Activated naive CD4-positive, alpha-beta T cell (primary cell): ENCODE results near the gene CCNF.
"Not testable (repeated sequence)": the region's sequence is repeated elsewhere in the genome, so short reads cannot be mapped to it uniquely, and the experiment has no call there.

Source experiments
- DNase-seq, 4 experiments: peaks; one replicate each; lab custom pipeline; 2025; lab: John Stamatoyannopoulos, UW

Gene CCNF

DNA sequence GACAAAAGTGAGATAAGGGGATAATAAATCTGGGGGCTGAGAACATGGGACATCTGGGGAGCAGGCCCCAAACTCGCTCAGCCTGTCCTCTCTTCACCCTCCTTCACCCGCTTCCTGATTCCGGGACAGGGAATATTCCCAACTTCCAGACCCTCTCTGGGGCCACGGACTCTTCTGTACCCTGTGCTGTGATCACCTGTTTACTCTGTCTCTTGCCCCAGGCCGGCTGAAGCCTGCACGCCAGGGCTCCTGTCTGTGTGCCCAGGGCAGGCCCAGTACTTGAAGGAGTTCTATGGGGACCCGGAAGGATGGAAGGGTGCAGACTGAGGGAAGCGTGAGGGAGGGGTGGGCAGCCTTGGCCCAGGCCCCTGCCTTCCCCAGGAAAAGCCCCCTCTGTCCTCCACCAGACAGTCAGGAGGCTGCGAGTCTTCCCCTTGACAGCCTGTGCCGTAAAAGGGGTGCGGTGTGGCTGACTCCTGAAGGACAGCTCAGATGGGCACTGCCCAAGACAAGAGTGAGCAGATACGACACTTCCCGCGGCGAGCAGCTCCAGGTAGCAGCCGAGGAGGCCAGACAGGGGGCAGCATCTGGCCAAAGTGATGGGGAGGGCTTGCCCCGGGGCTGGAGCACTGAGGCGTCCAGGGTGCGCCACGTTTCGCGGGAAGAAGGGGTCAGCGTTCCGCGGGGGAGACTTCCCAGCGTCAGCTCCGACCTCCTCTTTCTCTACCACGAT is 1.0 kb upstream of the CCNF start:
- no peak for DNase-seq

DNA sequence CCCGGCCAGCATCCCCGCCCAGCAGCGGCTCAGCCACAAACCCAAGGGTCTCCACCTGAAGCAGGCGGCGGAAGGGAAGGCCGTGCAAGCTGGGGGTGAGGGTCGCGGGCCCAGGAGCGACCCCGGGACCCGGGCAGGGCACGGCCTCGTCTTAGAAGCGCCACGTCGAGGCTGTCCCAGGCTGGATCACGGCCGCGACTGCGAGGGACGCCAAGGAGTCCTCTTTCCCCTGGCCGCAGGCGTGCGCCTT is 538 bp upstream of the CCNF start:
- no peak for DNase-seq

DNA sequence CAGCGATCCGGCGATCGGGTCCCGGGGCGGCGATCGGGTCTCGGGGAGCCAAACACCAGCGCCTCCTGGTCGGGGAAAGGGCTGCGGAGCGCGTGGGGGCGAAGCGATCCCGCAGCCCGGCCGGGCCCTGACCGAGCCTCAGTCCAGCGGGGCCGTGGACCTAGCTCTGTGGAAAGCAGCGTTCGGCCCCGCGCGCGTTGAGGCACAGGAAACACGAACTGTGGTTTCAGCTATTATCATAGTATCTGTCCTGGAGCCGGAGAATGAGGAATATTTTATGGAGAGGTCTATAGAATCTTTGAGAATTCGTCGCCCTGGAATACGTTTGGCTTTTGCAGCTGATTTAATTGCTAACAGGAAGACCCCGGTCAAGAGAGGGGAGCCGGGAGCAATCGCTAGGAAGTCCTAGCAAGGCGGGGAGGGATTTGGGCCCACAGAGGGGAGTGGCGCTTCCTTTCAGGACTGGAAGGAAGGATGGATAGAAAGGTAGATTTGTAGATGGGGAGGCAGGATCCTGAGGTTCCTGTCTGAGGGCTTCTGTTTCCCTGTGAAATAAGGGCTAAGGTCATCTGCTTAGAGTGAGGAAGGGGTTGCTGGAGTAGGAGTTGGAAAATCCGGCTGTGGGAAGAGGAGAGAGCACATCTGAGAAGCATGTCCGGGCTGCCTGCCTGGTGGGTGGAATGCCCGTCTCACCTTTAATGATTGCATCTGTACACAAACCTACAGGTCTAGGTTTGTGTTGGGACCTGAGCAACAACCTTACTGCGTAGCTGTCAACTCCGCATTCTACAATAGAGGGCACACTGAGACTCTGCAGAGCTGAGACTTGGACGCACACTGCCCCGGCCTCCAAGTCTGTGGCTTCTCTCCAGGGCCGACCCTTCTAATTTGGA is 770 bp downstream of the CCNF start:
- no peak for DNase-seq

DNA sequence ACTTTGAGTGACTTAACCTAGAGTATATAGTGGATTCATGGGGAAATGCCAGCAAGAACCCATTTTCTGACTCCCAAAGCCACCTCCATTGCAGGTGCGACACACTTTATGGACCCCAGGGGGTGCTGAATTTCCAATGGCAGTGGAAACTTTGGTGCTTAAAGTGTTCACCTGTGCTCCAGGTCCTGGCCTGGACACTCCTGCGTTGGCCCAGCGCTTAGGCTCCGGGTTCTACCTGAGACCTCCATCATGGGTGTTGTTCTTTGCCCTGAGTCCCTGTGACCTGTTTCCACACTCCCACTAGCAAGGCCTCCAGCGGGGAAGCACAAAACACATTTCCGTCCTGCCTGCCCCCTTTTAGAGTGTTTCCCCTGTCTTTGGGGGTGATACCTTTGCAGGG is 3.0 kb downstream of the CCNF start:
- DNase-seq: no peak

DNA sequence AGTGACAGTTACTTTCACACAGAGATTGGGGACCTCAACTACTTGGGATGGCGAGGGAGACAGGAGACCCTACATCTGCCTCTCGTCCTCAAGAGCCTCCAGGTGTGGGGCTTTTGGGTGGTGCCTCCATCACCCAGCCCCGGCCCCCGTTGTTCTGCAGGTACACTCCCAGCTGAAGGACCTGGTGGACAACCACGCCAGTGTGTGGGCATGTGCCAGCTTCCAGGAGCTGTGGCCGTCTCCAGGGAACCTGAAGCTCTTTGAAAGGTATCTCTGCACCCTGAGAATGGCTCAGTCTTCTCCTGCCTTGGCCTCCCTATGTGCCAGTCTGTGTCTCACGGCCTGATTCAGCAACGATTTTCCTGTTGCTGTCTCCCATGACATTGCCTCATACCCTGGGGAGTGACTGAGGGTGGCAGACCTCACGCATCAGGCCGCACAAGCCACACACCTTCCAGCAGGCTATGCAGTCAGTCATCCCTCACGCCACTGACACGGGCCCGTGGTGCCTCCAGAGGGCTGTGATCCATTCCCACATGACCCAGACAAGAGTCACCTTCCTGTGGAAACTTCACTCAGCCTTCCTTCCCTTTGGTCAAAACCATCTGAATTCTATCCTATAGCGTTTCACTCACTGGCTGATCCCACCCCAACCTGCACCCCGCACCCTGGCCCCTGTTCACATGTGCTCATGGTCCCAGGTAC is 3.7 kb downstream of the CCNF start:
- no peak for DNase-seq

DNA sequence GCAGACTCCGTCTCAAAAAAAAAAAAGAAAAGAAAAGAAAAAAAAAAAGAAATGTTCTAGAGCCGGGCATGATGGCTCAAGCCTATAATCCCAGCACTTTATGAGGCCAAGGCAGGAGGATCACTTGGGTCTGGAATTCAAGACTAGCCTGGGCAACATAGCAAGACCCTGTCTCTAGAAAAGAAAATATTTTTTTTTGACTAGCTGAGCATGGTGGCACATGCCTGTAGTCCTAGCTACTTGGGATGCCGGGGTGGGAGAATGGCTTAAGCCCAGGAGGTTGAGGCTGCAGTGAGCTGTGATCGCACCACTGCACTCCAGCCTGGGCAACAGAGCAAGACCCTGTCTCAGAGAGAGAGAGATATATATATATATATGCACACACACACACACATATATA is 6.0 kb downstream of the CCNF start:
- DNase-seq: not testable (repeated sequence)

DNA sequence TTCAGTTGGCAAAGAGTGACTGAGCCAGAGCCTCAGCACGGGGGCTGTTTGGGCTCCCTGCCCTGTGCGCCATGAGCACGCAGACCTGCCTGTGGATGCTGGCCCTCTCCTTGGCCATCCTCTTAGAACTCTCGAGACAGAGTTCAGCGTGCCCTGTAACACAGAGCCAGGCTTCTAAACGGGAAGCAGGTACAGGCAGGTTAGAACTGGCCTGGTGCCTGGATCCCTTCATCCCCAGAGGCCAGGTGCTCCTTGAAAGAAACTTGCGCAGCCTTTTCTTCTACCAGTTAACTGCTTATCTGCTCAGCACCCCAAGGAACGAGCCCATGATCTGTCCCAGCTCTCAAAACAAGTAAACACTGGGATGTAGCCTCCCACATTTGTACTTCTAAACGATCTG is 6.9 kb downstream of the CCNF start:
- no peak for DNase-seq

DNA sequence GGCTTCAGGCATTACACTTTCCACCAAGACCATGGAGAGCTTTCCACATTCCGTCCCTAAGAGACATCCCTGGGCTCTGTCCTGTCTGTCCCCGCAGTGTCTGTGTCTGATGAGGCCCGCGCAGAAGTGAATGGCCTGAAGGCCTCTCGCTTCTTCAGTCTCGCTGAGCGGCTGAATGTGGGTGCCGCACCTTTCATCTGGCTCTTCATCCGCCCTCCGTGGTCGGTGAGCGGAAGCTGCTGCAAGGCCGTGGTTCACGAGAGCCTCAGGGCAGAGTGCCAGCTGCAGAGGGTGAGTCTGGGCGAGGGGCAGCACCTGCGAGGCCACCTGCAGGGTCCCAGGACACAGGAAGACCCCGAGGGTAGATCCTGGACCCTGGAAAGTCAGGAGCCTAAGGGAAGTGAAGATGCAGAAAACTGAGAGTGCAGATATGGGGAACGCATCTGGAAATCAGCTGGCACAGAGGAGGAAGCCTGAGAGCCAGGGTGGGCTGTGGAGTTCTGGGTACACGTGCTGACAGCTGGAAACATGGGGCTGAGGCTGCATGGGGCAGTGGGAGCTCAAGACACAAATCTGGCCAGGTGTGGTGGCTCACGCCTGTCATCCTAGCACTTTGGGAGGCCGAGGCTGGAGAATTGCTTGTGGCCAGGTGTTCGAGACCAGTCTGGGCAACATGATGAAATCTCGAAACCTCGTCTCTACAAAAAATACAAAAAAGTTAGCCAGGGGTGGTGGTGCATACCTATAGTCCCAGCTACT is 8.0 kb downstream of the CCNF start:
- DNase-seq: no peak

DNA sequence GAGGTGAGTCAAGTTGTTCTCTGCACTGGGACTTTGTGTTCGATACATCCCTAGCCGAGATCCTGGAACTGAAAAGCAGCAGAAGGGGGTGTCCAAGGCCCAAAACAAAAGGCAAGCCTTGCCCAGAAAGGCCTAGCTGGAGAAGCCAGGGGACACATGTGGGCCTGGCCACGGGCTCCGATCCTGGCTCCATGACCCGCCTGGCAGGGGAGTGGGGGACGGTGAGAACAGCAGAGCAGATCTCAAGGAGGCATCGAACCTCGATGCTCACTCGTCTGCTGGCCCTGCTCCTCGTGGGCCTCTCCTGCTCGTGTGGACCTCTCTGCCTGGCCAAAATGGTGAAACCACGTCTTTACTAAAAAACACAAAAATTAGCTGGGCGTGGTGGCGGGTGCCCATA is 8.9 kb downstream of the CCNF start:
- no peak for DNase-seq

DNA sequence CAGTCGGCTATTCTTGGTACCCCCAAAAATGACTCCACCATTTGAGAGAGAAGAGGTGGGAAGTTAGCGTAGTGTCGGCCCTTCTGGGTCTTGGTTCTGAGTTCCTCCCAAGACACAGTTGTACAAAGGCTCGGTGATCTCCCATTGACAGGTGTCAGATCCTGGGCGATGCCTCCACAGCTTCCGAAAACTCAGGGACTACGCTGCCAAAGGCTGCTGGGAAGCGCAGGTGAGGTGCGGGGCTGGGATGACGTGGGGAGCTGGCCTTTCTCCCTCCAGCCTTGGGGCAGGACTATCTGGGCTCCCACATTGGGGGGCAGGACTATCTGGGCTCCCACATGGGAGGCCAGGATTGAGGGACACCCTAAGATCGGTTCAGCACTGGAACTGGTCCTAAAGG is 10.4 kb downstream of the CCNF start:
- no peak for DNase-seq

DNA sequence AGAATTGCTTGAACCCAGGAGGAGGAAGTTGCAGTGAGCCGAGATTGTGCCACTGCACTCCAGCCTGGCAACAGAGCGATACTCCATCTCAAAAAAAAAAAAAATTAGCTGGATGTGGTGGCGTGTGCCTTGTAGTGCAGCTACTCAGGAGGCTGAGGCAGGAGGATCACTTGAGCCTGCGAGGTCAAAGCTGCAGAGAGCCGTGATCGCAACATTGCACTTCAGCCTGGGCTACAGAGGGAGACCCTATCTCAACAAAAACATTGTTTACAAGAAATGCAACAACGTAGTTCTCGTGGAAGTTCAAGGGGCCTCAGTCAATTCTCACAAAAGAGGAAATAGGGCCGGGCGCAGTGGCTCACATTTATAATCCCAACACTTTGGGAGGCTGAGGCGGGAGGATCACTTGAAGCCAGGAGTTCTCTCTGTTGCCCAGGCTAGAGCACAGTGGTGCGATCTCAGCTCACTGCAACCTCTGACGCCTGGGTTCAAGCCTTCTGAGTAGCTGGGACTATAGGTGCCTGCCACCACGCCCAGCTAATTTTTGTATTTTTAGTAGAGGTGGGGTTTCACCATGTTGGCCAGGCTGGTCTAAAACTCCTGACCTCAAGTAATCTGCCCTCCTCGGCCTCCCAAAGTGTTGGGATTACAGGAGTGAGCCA is 12.0 kb downstream of the CCNF start:
- DNase-seq: not testable (repeated sequence)

DNA sequence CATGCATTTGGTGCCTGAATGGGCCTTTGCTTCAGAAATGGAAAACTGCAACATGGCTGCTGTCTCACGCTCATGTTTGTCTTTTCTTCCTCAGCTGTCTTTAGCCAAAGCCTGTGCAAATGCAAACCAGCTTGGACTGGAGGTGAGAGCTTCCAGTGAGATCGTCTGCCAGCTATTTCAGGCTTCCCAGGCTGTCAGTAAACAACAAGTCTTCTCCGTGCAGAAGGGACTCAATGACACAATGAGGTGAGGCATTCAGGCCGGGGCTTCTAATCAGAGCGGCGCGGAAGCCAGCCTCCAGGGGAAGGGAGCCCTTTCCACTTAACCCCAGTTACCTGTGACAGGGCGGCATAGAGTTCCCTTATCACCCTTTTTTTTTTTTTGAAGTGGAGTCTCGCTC is 14.3 kb downstream of the CCNF start:
- no peak for DNase-seq

DNA sequence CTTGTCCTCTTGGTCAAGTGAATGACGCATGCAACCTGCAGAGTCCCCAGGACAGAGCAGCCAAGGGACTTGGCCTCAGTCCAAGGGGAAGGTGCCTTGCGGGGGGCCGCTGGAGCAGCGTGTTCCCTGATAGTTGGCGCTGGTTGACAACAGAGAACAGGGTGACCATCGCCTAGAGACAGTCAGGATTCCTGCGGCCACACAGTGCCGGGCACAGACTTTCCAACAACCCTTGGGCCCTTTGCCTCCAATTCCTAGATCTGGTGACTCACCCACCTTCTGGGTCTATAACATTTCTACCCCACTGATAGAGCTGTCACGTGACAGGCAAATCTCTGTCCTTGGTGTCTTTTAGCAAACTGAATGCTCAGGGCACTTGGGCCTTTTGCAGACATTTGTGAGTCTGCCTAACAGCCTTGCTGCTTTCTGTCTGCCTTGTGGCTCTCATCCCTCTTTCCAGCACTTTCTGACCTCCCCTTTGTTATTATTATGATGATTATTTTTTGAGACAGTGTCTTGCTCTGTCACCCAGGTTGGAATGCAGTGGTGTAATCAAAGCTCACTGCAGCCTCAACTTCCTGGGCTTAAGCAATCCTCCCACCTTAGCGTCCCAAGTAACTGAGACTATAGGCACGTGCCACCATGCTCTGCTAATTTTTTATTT is 18.8 kb downstream of the CCNF start:
- no peak for DNase-seq

DNA sequence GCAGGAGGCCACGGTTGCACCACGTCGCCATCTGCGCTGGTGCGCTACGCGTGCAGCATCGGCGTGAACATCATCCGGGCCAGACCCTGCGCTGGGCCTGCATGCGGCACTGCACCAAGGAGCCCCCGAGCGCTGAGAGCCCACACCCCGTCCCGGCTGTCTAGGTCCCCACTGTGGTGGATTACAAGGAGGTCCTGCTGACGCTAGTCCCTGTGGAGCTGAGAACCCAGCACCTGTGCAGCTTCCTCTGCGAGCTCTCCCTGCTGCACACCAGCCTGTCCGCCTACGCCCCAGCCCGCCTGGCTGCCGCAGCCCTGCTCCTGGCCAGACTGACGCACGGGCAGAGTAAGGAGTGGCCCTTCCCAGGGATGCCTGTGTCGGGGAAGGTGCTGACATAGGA is 19.9 kb downstream of the CCNF start:
- no peak for DNase-seq

DNA sequence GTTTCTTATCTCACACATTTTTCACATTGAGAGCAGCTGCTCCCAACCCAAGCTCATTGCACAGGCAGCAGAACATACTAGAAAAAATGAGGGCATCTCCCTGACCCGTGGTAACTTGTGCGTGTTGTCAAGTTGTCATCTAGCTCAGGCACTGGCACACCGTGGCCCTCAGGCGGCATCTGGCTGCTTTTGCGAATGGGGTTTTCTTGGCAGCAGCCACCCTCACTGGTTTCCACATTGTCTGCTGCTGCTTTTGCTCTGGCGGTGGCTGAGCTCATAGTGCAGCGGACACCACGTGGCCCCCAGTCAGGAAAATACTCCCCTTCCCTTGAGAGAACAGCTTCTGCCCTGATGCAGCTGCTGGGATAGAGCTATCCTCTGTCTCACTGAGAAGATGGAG is 21.3 kb downstream of the CCNF start:
- no peak for DNase-seq

DNA sequence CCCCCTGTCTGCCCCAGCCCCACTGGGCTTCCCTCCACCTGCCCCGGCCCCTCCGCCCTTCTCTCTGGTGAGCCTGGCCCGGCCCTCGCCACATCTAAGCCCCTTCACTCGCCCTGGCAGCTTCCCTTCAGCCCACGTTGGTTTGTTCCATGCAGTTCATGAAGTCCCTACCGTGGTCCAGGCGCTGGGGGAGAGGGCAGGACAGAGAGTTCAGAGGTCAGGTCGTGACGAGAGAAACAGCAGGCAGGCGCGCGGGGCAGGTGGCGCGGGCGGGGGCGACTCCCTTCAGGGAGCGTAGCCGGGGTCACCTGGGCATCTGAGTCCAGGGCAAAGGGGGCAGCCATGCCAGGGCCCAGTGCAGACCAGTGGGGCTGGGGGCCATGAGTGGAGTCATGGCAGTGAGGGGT is 21.7 kb downstream of the CCNF start:
- no peak for DNase-seq

DNA sequence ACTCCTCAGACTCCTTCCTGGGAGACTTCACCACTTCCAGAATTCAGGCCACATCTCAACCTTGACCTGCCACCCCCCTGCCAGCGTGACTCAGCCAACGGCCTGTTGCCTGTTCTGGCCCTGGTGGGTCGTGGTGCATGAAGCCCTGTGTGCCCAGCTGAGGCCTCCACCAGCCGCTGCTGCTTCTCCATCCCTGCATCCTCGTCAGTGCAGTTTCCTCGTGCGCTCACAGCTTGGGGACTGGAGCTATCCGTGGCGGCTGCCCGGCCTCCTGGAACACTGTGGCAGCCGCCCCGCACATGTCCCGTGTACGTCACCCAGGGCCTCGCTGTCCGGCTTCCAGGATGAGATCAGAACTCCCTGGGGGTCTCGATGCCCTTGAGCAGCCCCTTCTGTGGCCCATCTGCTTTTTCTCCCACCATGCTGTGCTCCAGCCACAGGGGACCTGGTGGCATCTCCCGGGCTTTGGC is 22.6 kb downstream of the CCNF start:
- DNase-seq: no peak

DNA sequence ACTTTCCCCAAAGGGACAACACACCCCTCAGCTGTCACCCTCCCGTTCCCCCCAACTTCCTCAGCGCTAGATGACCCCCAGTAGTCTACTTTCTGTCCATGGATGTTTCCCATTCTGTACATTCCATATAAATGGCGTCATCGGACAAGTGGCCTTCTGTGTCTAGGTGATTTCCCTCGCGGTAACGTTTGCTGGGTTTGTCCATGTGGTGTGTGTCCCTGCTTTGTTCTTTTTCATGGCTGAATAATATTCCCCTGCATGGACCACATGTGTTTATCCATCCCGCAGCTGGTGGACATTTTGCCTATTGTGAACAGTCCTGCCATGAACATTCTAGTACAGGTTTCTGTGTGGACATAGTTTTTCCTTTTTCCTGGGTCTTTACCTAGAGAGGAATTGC is 23.4 kb downstream of the CCNF start:
- DNase-seq: no peak

DNA sequence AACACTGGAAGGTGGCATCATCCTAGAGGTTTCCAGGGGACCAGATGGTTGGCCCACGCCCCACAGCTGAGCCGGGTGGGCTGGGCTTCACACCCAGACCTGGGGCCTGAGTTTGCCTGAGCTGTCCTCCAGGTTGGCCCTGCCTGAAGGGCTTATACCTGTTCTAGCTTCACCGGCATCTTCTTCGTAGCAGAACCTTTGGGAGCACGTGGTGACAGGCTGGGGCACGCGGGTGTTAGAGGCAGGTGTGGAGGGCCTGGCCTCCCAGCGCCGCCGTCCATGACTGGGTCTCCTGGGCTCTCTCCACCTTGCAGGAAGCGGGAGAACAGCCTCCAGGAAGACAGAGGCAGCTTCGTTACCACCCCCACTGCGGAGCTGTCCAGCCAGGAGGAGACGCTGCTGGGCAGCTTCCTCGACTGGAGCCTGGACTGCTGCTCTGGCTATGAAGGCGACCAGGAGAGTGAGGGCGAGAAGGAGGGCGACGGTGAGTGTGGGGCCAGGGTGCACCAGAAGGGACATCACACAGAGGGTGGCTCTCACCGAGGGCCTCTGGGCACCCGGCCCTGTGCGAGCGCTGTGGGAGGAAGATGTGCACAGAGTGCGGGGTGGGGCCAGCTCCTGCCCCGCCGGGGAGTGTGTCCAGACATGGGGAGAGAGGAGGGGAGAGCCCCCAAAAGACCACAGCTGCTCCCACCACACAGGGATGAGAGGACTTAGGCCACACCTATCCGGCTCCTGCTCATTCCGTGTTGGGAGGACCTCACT is 26.0 kb downstream of the CCNF start:
- DNase-seq: no peak

DNA sequence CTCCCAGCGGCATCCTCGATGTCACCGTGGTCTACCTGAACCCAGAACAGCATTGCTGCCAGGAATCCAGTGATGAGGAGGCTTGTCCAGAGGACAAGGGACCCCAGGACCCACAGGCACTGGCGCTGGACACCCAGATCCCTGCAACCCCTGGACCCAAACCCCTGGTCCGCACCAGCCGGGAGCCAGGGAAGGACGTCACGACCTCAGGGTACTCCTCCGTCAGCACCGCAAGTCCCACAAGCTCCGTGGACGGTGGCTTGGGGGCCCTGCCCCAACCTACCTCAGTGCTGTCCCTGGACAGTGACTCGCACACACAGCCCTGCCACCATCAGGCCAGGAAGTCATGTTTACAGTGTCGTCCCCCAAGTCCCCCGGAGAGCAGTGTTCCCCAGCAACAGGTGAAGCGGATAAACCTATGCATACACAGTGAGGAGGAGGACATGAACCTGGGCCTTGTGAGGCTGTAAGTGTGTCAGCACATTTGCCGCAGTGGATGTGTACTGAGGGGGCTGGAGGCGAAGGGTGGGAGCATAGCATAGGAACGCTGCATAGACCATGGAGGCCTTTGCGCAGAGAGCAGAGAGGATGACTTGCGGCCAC is 27.4 kb downstream of the CCNF start:
- DNase-seq: no peak
